ENCODE results near the gene OTOS. TPM values are rescaled to one million over a fixed set of nuclear protein-coding genes. Genes with fewer than 3 reads are reported as not detected.

The OTOS gene
- total RNA-seq, 2 experiments from 2014 or later: not detected

GRCh38 chr2:240127911-240128607 is 12.4 kb downstream of the OTOS start:
- H3K4me3 Mint-ChIP-seq: no peak overlapping the region
- ATAC-seq (no peak), DNase-seq (no peak)
- H3K9me3 Mint-ChIP-seq: no peaks in the 10 kb centered on the region
- intact Hi-C loops (cut with micrococcal nuclease): no loop called here
- H3K36me3 Mint-ChIP-seq (ENCODE audit: low read depth): peaks cover 51% of the 10 kb centered on the region
- ChIA-PET POLR2A (no interaction called here), CTCF (interaction anchor here (1.1 to 1.6 kb wide), 3 partner anchors 16 to 67 kb away, joined by 3 to 6 read pairs (median 3); no protein-coding TSS in a partner anchor)
- no peak overlapping the region for H3K27ac Mint-ChIP-seq
- no peak for TF ChIP-seq CTCF (IDR thresholded peaks at IDR 0.05)
- no peaks in the 10 kb centered on the region for H3K4me1 Mint-ChIP-seq (ENCODE audit: low read depth)
- no peaks in the 10 kb centered on the region for H3K27me3 Mint-ChIP-seq

- no peaks in the 10 kb centered on the region for H3K4me1 Mint-ChIP-seq (ENCODE audit: low read depth)
- ChIA-PET POLR2A (no interaction called here), CTCF (no interaction called here)
- no peak for TF ChIP-seq CTCF (IDR thresholded peaks at IDR 0.05)
- ATAC-seq (no peak), DNase-seq (no peak)
- H3K27me3 Mint-ChIP-seq: no peaks in the 10 kb centered on the region
- peaks cover 48% of the 10 kb centered on the region for H3K36me3 Mint-ChIP-seq (ENCODE audit: low read depth)
- intact Hi-C loops (cut with micrococcal nuclease): no loop called here
- no peaks in the 10 kb centered on the region for H3K9me3 Mint-ChIP-seq
- no peak overlapping the region for H3K4me3 Mint-ChIP-seq
- no peak overlapping the region for H3K27ac Mint-ChIP-seq
These were observed 13.2 kb downstream of the OTOS start for GRCh38 chr2:240127191-240127750.

GRCh38 chr2:240126731-240127130 is 13.7 kb downstream of the OTOS start:
- Mint-ChIP-seq H3K27ac (no peak overlapping the region), H3K36me3 (ENCODE audit: low read depth) (peaks cover 44% of the 10 kb centered on the region), H3K4me1 (ENCODE audit: low read depth) (peaks cover 1% of the 10 kb centered on the region), H3K4me3 (no peak overlapping the region), H3K9me3 (no peaks in the 10 kb centered on the region), H3K27me3 (no peaks in the 10 kb centered on the region)
- ATAC-seq (no peak), DNase-seq (no peak)
- intact Hi-C loops (cut with micrococcal nuclease): no loop called here
- ChIA-PET CTCF (no interaction called here), POLR2A (no interaction called here)
- no peak for TF ChIP-seq CTCF (IDR thresholded peaks at IDR 0.05)

- intact Hi-C loops (cut with micrococcal nuclease): no loop called here
- peaks cover 10% of the 10 kb centered on the region for H3K4me1 Mint-ChIP-seq (ENCODE audit: low read depth)
- no peak for TF ChIP-seq CTCF (IDR thresholded peaks at IDR 0.05)
- H3K4me3 Mint-ChIP-seq: no peak overlapping the region
- H3K9me3 Mint-ChIP-seq: no peaks in the 10 kb centered on the region
- ATAC-seq (no peak), DNase-seq (no peak)
- H3K27me3 Mint-ChIP-seq: no peaks in the 10 kb centered on the region
- POLR2A ChIA-PET: no interaction called here
- H3K36me3 Mint-ChIP-seq (ENCODE audit: low read depth): peaks cover 37% of the 10 kb centered on the region
- CTCF ChIA-PET: no interaction called here
- H3K27ac Mint-ChIP-seq: no peak overlapping the region
These were observed 14.7 kb downstream of the OTOS start for GRCh38 chr2:240125742-240126141.

- POLR2A ChIA-PET: no interaction called here
- Mint-ChIP-seq H3K27me3 (no peaks in the 10 kb centered on the region), H3K36me3 (ENCODE audit: low read depth) (peaks cover 26% of the 10 kb centered on the region), H3K4me3 (no peak overlapping the region), H3K27ac (no peak overlapping the region), H3K9me3 (no peaks in the 10 kb centered on the region), H3K4me1 (ENCODE audit: low read depth) (peaks cover 10% of the 10 kb centered on the region)
- ATAC-seq (no peak), DNase-seq (no peak)
- TF ChIP-seq CTCF (IDR thresholded peaks at IDR 0.05): no peak
- CTCF ChIA-PET: no interaction called here
- intact Hi-C loops (cut with micrococcal nuclease): no loop called here
These were observed 15.8 kb downstream of the OTOS start for GRCh38 chr2:240124651-240125030.
